HG03521 (cell line): Measurements from ENCODE around the gene PGM5.
"Not testable (repeated sequence)": the region's sequence is repeated elsewhere in the genome, so short reads cannot be mapped to it uniquely, and the experiment has no call there.

Experiments
- ATAC-seq: cut with Tn5 transposase; IDR thresholded peaks from one replicate; pipeline ENCODE4 v1.9.1; 2021; ENCODE audit warnings: mild to moderate bottlenecking, moderate library complexity; ENCODE audit not compliant: unreplicated experiment

PGM5 gene

GRCh38 chr9:68375789-68376188 lies 19.4 kb downstream of the PGM5 start:
- not testable (repeated sequence) for ATAC-seq

GRCh38 chr9:68377723-68378122 lies 21.3 kb downstream of the PGM5 start:
- peak; percentile 45 for ATAC-seq

- ATAC-seq: not testable (repeated sequence)
Observed at GRCh38 chr9:68383894-68384293, 27.5 kb downstream of the PGM5 start.

GRCh38 chr9:68389558-68389957 lies 33.1 kb downstream of the PGM5 start:
- not testable (repeated sequence) for ATAC-seq

GRCh38 chr9:68390737-68391136 lies 34.3 kb downstream of the PGM5 start:
- not testable (repeated sequence) for ATAC-seq

GRCh38 chr9:68396411-68397094 lies 40.1 kb downstream of the PGM5 start:
- not testable (repeated sequence) for ATAC-seq

- ATAC-seq: not testable (repeated sequence)
Observed at GRCh38 chr9:68397095-68397423, 40.6 kb downstream of the PGM5 start.

GRCh38 chr9:68397796-68398195 lies 41.4 kb downstream of the PGM5 start:
- ATAC-seq: not testable (repeated sequence)

GRCh38 chr9:68398324-68398723 lies 41.9 kb downstream of the PGM5 start:
- not testable (repeated sequence) for ATAC-seq

GRCh38 chr9:68404421-68405185 lies 48.2 kb downstream of the PGM5 start:
- ATAC-seq: not testable (repeated sequence)

GRCh38 chr9:68411865-68412264 lies 55.5 kb downstream of the PGM5 start:
- not testable (repeated sequence) for ATAC-seq

GRCh38 chr9:68412754-68413153 lies 56.3 kb downstream of the PGM5 start:
- ATAC-seq: not testable (repeated sequence)

GRCh38 chr9:68415065-68415464 lies 58.7 kb downstream of the PGM5 start:
- not testable (repeated sequence) for ATAC-seq

- ATAC-seq: no peak
Observed at GRCh38 chr9:68416936-68417564, 60.6 kb downstream of the PGM5 start.

- no peak for ATAC-seq
Observed at GRCh38 chr9:68417762-68418161, 61.4 kb downstream of the PGM5 start.

GRCh38 chr9:68418259-68418845 lies 61.9 kb downstream of the PGM5 start:
- ATAC-seq: no peak

- no peak for ATAC-seq
Observed at GRCh38 chr9:68419901-68420300, 63.5 kb downstream of the PGM5 start.

- no peak for ATAC-seq
Observed at GRCh38 chr9:68426755-68427154, 70.3 kb downstream of the PGM5 start.

- ATAC-seq: no peak
Observed at GRCh38 chr9:68427216-68427977, 71.0 kb downstream of the PGM5 start.

- ATAC-seq: no peak
Observed at GRCh38 chr9:68428481-68428880, 72.1 kb downstream of the PGM5 start.

- ATAC-seq: no peak
Observed at GRCh38 chr9:68429631-68430030, 73.2 kb downstream of the PGM5 start.
